NCI-H2171 (cell line): ENCODE results near the gene SLC39A10.
"Not testable (repeated sequence)": the region's sequence is repeated elsewhere in the genome, so short reads cannot be mapped to it uniquely, and the experiment has no call there.

Experiments
- DNase-seq: peaks from one replicate; lab custom pipeline; 2025; lab: John Stamatoyannopoulos, UW

The SLC39A10 gene

DNA sequence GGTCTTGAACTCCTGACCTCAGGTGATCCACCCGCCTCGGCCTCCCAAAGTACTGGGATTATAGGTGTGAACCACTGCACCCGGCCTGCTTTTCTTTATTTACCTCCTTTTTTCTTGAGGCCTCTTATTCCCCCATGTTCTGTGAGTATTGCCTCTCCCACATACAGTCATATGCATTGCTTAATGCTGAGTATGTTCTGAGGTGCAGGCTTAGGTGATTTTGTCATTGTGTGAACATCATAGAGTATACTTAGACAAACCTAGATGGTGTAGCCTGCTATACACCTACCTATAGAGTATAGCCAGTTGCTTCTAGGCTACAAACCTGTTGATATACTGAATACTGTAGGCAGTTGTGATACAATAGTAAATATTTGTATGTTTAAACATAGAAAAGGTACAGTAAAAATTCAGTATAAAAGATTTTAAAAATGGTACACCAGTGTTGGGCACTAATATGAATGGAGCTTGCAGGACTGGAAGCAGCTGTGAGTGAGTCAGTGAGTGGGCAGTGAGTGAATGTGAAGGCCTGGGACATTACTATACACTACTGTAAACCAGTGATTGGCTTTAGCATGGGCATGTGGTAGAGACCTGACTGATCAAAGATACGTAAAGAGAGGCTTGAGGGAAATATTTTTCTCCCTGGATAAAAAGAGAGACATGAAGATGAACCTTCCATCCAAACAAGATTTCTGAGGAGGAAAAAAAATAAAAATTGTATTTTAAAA lies 17.6 kb downstream of the SLC39A10 start:
- DNase-seq: no peak

DNA sequence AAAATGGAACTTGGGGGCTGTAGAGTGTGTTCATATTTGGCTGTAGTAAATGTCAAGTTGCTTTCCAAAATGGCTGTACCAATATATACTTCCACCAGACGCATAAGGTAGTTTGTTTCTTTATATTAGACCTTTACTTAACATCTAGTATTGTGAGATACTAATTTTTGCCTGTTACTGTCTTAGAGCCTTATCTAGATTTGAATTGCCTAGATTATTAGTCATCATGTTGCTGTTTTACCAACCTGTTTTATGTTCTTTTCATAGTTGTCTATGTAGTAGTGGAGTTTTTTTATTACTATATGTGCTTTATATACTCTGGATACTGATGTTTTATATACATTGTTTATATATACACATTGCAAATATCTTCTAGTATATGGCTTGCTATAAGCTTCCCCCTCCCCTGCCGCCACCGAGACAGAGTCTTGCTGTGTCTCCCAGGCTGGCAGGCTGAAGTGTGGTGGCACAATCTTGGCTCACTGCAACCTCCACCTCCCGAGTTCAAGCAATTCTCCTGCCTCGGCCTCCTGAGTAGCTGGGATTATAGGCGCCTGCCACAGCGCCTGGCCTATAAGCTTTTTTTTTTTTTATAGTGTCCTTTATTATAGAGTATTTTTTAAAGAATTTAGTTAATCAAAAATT lies 18.9 kb downstream of the SLC39A10 start:
- DNase-seq: no peak

DNA sequence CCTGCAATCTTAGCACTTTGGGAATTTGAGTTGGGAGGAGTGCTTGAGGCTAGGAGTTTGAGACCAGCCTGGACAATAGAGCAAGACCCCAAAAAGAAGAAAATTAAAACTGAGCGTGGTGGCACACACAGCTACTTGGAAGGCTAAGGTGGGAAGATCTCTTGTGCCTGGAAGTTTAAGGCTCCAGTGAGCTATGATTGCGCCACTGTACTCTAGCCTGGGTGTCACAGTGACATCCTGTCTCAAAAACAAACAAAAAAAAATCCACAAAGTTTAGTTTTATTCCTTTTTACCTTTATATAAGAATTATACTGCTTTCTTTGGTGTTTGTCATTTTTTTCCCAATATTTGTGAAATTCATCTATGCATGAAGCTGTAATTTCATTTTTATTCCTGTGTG lies 20.3 kb downstream of the SLC39A10 start:
- no peak for DNase-seq

DNA sequence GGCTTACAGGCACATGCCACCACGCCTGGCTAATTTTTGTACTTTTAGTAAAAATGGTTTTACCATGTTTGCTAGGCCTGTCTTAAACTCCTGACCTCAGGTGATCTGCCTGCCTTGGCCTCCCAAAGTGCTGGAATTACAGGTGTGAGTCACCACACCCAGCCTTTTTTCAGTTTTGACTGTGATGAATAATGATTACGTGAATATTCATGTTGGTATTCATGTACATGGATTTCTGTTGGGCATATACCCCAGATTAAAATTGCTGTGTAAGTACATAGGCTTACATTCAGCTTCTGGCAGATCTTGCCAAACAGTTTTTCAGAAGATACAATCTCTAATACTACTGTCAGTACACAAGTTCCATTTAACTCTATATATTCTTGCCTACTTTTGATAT lies 20.9 kb downstream of the SLC39A10 start:
- DNase-seq: no peak

DNA sequence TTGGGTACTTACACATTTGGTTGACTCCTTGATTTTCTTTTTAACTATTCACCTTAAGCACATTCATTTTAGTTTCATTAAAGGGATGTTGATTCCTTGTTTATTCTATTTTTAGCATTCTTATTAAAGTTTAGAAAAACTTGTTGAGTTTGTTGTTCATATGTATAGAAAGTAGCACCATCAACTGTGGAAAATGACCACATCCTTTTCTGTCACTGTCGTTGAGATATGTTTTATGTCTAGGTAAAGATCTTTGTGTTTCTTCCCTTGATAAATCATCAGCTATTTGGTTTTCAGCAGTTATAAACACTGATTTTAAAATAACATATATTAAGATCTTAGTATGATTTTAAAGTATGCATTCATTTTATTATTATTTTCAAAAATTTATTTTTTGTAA lies 25.1 kb downstream of the SLC39A10 start:
- DNase-seq: no peak

DNA sequence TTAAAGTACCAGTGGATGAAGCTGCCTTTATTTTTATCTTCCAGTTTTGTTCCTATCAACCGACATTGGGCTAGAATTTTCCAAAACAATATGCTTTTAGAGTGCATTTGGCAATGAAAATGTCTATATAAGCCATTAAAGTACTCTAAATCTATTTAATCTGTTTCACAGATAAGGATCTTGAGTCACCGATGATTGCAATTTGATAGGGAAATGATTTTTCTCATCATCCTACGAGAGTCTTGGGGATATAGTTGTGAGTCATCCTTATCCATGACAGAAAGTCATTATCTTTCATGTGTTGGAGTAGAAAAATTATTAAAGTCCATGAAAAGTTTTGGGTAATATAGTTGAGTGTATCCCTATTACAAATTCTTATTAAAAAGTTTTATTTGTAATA lies 26.1 kb downstream of the SLC39A10 start:
- DNase-seq: no peak

DNA sequence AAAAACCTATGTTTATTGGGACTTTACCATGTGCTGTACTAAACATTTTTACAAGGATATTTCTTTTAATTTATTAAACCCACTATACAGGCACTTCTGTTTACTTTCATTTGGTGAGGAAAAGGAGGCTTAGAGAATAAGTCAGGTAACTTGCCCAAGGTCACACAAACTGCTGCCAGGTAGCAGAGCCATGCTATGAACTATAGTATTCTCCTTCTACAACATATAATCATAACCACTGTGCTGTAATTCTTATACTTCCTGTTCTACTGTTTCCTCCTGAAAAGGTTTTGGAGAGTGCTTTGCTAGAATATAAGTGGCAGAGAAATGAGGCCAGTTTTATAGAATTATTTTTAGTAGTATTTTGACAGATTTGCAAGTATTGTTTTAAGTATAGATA lies 29.5 kb downstream of the SLC39A10 start:
- no peak for DNase-seq

DNA sequence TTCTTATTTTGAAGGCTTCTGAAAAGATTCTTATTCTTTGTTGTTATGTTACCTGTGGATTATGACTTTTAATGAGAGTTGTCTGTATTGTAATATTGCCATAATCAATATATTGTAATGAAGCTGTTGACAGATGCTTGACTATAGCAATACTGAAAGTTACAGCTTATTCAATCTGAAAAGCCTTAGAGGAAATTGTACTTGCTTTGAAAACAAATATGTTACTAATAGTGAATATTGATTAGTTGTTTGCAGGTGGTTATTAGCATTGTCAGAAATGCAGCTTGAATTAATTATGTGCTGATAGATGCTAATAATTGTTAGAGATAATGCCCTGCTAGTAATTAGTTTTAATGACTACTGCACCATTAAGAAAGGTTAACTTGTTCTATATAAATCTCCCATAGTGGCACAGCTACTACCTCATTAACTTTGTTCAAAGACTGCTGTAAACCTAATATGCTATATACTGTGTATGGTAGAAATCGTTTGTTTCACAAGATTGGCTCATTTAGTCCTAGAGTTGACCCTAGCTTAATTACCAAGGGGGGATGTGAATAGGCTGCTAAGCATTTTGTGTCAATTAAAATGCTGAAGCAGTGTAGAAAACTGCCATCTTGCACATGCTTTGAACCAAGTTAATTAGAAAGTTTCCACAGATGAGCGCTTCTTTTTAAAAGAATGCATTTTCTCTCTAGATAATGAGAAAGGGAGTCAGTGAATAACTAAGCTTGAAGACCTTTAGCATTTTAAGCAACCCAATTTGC lies 30.5 kb downstream of the SLC39A10 start:
- DNase-seq: no peak

DNA sequence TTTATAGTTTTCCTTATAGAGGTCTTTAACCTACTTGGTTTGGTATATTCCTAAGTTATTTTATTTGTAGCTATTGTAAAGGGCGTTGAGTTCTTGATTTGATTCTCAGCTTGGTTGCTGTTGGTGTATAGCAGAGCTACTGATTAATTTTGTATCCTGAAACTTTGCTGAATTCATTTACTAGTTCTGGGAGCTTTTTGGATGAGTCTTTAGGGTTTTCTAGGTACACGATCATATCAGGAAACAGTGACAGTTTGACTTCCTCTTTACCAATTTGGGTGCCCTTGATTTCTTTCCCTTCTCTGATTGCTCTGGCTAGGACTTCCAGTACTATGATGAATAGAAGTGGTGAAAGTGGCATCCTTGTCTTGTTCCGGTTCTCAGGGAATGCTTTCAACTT lies 35.5 kb downstream of the SLC39A10 start:
- DNase-seq: not testable (repeated sequence)

DNA sequence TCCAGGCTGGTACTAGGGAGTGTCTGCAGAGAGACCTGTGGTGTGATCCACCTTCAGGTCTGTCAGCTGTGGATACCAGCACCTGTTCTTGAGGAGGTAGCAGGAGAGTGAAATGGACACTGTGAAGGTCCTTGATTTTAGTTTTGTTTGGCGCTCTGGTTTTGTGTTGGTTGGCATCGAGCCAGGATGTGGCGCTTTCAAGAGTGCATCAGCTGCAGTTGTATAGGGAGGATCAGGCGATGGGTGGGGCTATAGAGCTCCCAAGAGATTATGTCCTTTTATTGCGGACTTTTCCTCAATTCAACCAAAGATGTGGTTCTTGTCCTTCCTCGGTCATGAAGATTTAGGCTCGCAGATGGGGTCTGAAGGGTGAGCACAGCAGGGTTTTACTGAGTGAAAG lies 37.5 kb downstream of the SLC39A10 start:
- DNase-seq: no peak

DNA sequence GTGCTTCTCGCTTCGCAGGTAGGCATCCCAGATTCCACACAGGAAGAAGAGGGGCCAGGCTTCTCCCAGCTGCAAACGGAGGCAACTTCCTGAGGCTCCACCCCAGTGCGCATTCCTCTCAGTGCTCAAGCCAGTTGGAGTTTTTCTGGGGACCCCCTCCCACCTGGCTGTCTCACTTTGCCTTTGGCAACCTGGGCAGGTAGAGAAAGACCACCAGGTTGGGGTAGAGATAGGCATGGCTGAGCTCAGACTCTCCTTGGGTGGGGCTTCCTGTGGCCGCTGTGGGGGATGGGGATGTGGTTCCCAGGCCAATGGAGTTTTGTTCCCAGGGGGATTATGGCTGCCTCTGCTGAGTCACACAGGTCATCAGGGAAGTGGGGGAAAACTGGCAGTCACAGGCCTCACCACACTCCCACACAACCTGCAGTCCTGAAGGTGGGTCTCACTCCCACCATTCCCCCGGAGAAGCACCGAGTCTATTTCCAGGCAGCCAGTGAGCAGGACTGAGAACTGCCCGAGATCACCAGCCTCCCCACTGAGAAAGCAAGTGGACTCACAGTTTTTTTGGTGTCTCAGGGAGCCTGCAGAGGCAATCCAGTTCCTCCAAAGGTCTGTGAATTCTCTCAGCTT lies 38.1 kb downstream of the SLC39A10 start:
- DNase-seq: no peak

DNA sequence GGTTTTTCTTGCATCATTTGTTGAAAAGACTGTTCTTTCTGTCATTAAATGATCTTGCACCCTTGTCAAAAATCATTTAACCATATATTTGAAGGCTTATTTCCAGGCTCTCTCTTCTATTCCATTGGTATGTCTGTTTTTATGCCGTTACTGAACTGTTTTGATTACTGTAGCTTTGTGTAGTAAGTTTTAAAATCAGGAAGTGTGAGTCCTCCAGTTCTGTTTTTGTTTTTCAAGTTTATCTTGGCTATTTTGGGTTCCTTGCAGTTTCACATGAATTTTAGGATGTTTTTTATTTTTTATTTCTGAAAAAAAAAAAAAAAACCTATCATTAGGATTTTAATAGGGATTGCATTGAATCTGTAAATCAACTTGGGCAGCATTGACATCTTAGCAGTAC lies 39.0 kb downstream of the SLC39A10 start:
- DNase-seq: no peak

DNA sequence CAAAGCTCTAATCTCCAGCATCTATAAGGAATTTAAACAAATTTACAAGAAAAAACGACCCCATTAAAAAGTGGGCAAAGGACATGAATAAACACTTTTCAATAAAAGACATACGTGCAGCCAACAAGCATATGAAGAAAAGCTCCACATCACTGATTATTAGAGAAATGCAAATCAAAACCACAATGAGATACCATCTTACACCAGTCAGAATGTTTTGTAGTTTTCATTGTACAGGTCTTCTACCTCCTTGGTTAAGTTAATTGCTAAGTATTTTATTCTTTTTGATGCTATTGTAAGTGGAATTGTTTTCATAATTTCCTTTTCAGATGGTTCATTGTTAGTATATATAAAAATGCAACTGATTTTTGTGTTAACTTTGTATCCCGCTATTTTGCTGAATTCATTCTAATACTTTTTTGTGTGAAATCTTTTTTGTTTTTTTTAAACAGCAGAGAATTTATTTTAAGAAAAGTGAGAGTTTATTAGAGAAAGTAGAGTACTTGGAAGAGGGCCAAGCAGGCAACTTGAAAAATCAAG lies 40.7 kb downstream of the SLC39A10 start:
- no peak for DNase-seq

DNA sequence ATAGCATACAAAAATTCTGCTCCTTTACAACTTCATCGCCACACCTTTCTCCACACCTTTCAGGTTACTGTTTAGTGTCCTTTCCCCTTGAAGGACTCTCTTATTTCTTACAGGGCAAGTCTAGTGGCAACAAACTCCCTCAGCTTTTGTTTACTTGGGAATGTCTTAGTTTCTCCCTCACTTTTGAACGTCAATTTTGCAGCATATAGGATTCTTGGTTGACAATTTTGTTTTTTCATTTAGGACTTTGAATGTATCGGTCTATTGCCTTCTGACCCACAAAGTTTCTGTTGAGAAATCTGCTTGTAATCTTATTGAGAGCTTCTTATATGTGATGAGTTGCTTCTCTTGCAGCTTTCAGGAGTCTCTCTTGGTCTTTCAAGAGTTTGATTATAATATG lies 43.5 kb downstream of the SLC39A10 start:
- no peak for DNase-seq

DNA sequence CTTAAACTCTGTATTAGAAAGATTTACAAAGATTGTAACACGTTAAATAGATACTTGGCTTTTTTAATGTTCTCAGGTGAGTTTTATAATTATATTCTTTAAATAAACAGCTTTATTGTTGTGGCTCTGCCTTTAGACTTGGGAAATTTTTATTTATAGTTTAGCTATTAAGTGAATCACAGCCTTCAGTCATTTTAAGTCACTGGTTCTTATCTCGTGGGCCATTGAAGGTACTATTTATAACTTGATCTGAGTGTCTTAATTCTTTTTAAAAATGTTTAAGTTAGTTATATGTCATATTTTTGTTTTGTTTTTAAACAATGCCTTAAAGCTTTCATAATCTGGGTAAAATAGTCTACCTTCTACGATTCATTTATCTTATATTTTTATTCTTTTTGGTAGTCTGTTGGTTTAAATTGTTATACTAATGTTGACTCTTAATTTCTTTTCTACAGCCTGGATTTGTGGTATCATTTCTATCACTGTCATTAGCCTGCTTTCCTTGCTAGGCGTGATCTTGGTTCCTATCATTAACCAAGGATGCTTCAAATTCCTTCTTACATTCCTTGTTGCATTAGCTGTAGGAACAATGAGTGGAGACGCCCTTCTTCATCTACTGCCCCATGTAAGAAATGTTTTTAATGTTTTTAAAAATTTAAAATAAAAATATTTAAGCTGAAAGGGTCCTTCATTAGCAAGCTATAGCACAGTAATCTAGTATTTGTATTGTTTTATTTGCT lies 49.3 kb downstream of the SLC39A10 start:
- DNase-seq: no peak

DNA sequence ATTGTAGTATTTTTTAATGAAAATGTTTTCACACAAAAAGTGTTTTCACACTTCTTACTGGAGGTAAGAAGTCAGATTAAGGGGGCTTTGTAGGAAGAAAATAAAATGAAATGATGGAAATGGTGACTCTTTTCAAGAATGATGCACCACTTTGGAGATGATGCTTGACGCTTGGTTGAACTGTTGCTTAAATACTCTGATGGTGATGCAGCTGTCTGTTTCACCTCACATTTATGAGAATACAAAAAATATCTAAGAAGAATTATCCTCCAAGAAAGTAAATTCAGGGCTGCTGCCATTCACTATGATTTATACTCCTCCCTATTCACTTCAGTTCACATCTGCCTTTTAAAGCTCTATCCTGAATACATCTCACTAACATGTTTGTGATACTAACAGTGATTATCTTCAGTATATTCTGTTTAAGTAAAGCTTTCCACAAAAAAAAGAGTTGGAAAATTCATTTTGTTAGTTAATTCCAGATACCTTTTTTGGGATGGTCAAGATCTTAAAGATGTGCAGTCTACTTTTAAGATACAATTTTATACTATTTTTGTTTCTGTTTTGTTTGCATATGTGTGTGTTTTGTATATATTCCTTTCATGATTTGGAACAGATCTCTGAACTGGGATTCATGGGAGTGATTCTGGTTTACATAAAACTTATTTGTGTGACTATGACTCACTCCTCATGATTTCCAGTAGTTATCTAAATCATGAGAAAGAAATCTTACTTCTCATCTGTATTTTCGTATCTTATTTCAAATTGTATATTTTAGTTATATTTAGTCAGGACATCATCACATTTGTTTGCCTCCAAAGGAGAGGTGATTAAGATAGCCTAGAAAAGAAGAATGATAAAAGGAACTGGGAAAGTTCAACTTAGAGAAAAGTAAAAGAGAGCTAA lies 53.1 kb downstream of the SLC39A10 start:
- no peak for DNase-seq

DNA sequence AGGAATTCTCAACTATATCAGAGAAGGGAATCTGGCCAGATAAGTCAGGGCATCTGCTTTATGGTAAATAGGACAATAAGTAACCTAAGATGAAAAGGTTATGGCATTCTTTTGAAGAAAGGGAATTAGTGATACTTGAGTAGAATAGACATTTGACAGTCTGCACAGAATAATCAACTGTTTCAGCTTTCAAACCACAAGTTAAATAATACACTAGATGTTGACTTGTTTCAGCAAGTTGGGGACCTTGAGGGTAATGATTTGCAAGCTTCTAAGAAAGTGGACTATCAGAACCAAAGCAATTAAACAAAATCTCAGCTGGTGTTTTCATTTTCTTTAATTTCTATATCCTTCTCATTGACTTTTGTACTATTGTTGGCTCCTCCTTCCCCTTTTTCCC lies 54.5 kb downstream of the SLC39A10 start:
- DNase-seq: no peak

DNA sequence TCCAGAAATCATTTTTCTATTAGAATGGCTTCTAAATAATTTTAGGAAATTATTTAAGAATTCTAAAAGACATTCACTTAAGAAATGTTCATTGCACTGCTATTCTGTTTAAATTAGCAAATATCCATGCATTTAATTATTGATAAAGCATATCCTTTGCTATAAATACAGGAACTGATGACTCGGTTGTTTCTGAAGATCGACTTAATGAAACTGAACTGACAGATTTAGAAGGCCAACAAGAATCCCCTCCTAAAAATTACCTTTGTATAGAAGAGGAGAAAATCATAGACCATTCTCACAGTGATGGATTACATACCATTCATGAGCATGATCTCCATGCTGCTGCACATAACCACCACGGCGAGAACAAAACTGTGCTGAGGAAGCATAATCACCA lies 59.4 kb downstream of the SLC39A10 start:
- no peak for DNase-seq

DNA sequence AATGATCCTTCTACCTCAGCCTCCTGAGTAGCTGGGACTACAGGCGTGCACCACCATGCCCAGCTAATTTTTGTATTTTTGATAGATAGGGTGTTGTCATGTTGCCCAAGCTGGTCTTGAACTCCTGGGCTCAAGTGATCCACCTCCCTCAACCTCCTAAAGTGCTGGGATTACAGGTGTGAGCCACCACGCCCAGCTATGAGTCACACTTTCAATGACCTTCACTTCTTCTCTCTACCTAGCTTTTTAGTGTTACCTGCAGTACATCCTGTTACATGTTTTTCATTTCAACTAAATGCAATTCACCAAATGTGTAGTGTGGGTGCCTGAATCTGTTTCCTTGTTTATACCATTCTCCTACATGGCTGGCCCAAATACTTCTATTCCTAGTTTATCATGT lies 64.0 kb downstream of the SLC39A10 start:
- no peak for DNase-seq

DNA sequence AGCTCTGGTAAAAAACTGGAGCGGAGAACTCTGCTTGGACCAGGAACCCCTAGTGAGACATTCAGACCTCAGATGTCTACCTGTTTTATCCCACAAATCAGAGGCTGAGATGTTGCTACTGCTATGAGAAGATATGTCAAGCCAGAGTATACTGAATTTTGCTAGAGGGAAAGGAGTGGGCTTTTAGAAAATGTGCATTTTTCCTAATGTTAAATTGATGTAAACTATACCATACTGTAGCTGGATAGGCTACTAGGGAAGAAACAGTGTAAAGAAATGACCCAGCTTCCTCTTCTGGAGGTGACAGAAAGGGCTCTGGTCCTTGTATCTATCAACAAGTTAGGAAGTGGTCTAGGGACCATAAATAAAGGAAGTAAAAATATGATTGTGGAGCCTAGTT lies 65.0 kb downstream of the SLC39A10 start:
- DNase-seq: no peak

DNA sequence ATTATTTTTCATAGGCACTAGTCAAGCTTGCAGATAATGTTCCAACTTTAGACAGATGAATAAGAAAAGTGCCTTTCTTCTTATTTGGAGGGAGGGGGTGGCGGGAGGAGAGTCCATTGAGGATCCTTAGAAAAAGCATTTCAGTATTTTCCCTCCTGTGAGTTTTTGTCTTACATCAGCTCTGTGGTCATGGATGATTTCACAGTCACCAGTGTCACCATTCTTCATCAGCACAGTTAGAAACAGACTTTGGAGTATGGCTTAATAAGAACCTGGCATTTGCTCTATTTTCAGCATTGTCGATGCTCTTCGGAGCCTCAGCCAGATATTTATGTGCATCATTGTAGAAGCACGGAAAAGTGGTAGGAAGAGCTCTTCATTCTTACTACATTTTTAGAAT lies 70.1 kb downstream of the SLC39A10 start:
- no peak for DNase-seq
